H1 (cell line): ENCODE results near the gene ISL2. TPM values are rescaled to one million over a fixed set of nuclear protein-coding genes. Genes with fewer than 3 reads are reported as not detected.

ENCODE experiments used
- CTCF ChIA-PET: fragments of 300-600 bp; sonication (Branson Sonifier 250); formaldehyde crosslinking; loops from one replicate; lab custom pipeline; 2021; ENCODE audit not compliant: partially characterized antibody; lab: Charles Lee
- POLR2A ChIA-PET: fragments of 300-600 bp; sonication (Branson Sonifier 250); formaldehyde crosslinking; loops from one replicate; lab custom pipeline; 2021; ENCODE audit warnings: inconsistent platforms; ENCODE audit not compliant: partially characterized antibody; lab: Charles Lee
- DNase-seq, 2 experiments: peaks; one replicate each; pipeline versions ENCODE4 v3.0.0 to v3.0.0-alpha.2; 2010 to 2022; ENCODE audit warnings: low spot score in 2 of 2, low read depth in 1 of 2, mixed read lengths in 1 of 2
- FAIRE-seq: peaks from 2 replicates; lab custom pipeline; 2011; peaks lifted over from hg19 to GRCh38; lab: Jason Lieb, UNC
- H2AFZ ChIP-seq: 2 replicates; pipeline ENCODE4 v1.8.1; 2012; ENCODE audit warnings: low read length, inconsistent platforms
- H2AK5ac ChIP-seq: 2 replicates; pipeline ENCODE4 v1.6.1; 2013; ENCODE audit warnings: low read depth, low read length
- H2BK120ac ChIP-seq: replicated peaks from 2 replicates; pipeline ENCODE3; 2013; ENCODE audit warnings: low read depth, low read length, inconsistent platforms
- H2BK12ac ChIP-seq: 2 replicates; pipeline ENCODE4 v1.6.1; 2013; ENCODE audit warnings: low read depth, low read length
- H2BK15ac ChIP-seq: 2 replicates; pipeline ENCODE4 v1.6.1; 2013; ENCODE audit warnings: low read length
- H2BK20ac ChIP-seq: 2 replicates; pipeline ENCODE4 v1.6.1; 2013; ENCODE audit warnings: low read length
- H2BK5ac ChIP-seq: 2 replicates; pipeline ENCODE4 v1.6.1; 2013; ENCODE audit warnings: low read depth, low read length
- H3K14ac ChIP-seq: 2 replicates; pipeline ENCODE4 v1.6.1; 2013; ENCODE audit warnings: inconsistent platforms; ENCODE audit not compliant: insufficient read length
- H3K18ac ChIP-seq: 2 replicates; pipeline ENCODE4 v1.6.1; 2013; ENCODE audit warnings: low read length; ENCODE audit errors: extremely low read depth
- H3K23ac ChIP-seq: 2 replicates; pipeline ENCODE4 v1.6.1; 2013; ENCODE audit warnings: inconsistent platforms; ENCODE audit not compliant: insufficient read length
- H3K23me2 ChIP-seq: 2 replicates; pipeline ENCODE4 v1.6.1; 2013; ENCODE audit warnings: low read depth, low read length
- H3K27ac ChIP-seq: 2 replicates; pipeline ENCODE4 v1.6.1; 2011; ENCODE audit warnings: low read depth, low read length, inconsistent platforms
- H3K27me3 ChIP-seq, 4 experiments: replicated peaks in 1 of 4; 1 replicate in 1 of 4; 2 replicates in 3 of 4; pipeline versions ENCODE4 v1.6.1 to v1.8.1; 2011 to 2013; ENCODE audit warnings: low read length in 3 of 4, mild to moderate bottlenecking in 3 of 4, inconsistent platforms in 2 of 4, mixed read lengths in 2 of 4, moderate library complexity in 1 of 4; ENCODE audit not compliant: control insufficient read depth in 3 of 4, insufficient read depth in 3 of 4; ENCODE audit errors: extremely low read depth in 1 of 4
- H3K36me3 ChIP-seq, 4 experiments: 2 replicates each; pipeline versions ENCODE4 v1.6.1 to v1.8.1; 2011 to 2013; ENCODE audit warnings: mild to moderate bottlenecking in 4 of 4, low read length in 3 of 4, moderate library complexity in 2 of 4, control low read depth in 1 of 4, inconsistent platforms in 1 of 4; ENCODE audit not compliant: insufficient read depth in 4 of 4, control insufficient read depth in 2 of 4
- H3K4ac ChIP-seq: replicated peaks from 2 replicates; pipeline ENCODE3; 2013; ENCODE audit warnings: low read length, low read depth, mixed read lengths, inconsistent platforms; ENCODE audit not compliant: insufficient read length
- H3K4me1 ChIP-seq, 4 experiments: replicated peaks in 1 of 4; 1 replicate in 1 of 4; 2 replicates in 3 of 4; pipeline versions ENCODE4 v1.6.1 to v1.8.1; 2011 to 2013; ENCODE audit warnings: low read length in 3 of 4, inconsistent platforms in 2 of 4, mixed read lengths in 1 of 4; ENCODE audit not compliant: insufficient read depth in 4 of 4, control insufficient read depth in 3 of 4
- H3K4me2 ChIP-seq, 2 experiments: 2 replicates each; pipeline versions ENCODE4 v1.6.1 to v1.8.1; 2011 to 2013; ENCODE audit warnings: low read depth in 2 of 2, low read length in 2 of 2, control low read depth in 1 of 2, inconsistent platforms in 1 of 2, mild to moderate bottlenecking in 1 of 2; ENCODE audit not compliant: insufficient read depth in 1 of 2
- H3K4me3 ChIP-seq, 4 experiments: fragments of 200-600, 300-600 bp in 1 of 4; sonication (generic), shearing (Covaris generic), sonication (Bioruptor Twin) in 1 of 4; 2 replicates each; pipeline versions ENCODE4 v1.5.1 to v1.8.1; 2011 to 2016; ENCODE audit warnings: low read length in 4 of 4, low read depth in 3 of 4, control low read depth in 2 of 4, inconsistent platforms in 2 of 4, mild to moderate bottlenecking in 2 of 4, mixed read lengths in 1 of 4, moderate library complexity in 1 of 4; ENCODE audit not compliant: insufficient read depth in 2 of 4; ENCODE audit errors: extremely low read depth in 1 of 4
- H3K56ac ChIP-seq: replicated peaks from 2 replicates; pipeline ENCODE3; 2013; ENCODE audit warnings: low read depth, mild to moderate bottlenecking, mixed read lengths, low read length, inconsistent platforms; ENCODE audit not compliant: insufficient read length
- H3K79me1 ChIP-seq: 2 replicates; pipeline ENCODE4 v1.6.1; 2013; ENCODE audit warnings: low read depth, low read length, control low read depth
- H3K79me2 ChIP-seq, 2 experiments: 2 replicates each; pipeline versions ENCODE4 v1.6.1 to v1.8.1; 2012 to 2013; ENCODE audit warnings: low read length in 2 of 2, mild to moderate bottlenecking in 2 of 2, inconsistent platforms in 1 of 2; ENCODE audit not compliant: insufficient read depth in 2 of 2, control insufficient read depth in 1 of 2
- H3K9ac ChIP-seq, 4 experiments: replicated peaks in 1 of 4; 1 replicate in 1 of 4; 2 replicates in 3 of 4; pipeline versions ENCODE4 v1.6.1 to v1.8.1; 2011 to 2013; ENCODE audit warnings: low read depth in 3 of 4, low read length in 3 of 4, control low read depth in 2 of 4, mild to moderate bottlenecking in 2 of 4, moderate library complexity in 2 of 4, inconsistent platforms in 1 of 4; ENCODE audit errors: extremely low read depth in 1 of 4
- H3K9me3 ChIP-seq, 2 experiments: 2 replicates each; pipeline versions ENCODE4 v1.6.1 to v1.8.1; 2012 to 2013; ENCODE audit warnings: mild to moderate bottlenecking in 2 of 2, moderate library complexity in 2 of 2, control low read depth in 1 of 2, inconsistent platforms in 1 of 2, low read depth in 1 of 2, low read length in 1 of 2, mixed read lengths in 1 of 2; ENCODE audit not compliant: insufficient read depth in 2 of 2
- H4K20me1 ChIP-seq, 2 experiments: replicated peaks in 1 of 2; 2 replicates each; pipeline versions ENCODE3 to v1.8.1; 2011 to 2013; ENCODE audit warnings: inconsistent platforms in 2 of 2, low read length in 2 of 2, mild to moderate bottlenecking in 1 of 2; ENCODE audit not compliant: insufficient read depth in 2 of 2, control insufficient read depth in 1 of 2
- H4K5ac ChIP-seq: 2 replicates; pipeline ENCODE4 v1.6.1; 2013; ENCODE audit warnings: low read length, low read depth, mixed read lengths, inconsistent platforms; ENCODE audit not compliant: insufficient read length
- H4K8ac ChIP-seq: 2 replicates; pipeline ENCODE4 v1.8.0; 2013; ENCODE audit warnings: mild to moderate bottlenecking, moderate library complexity, low read length, inconsistent platforms; ENCODE audit not compliant: insufficient read depth; ENCODE audit errors: extremely low read depth
- H4K91ac ChIP-seq: replicated peaks from 2 replicates; pipeline ENCODE3; 2013; ENCODE audit warnings: low read length, mixed read lengths, inconsistent platforms; ENCODE audit not compliant: insufficient read length
- BACH1 ChIP-seq: IDR thresholded peaks from 2 replicates; pipeline ENCODE4 v1.6.1; 2012; ENCODE audit warnings: low read length, improper control_type of control experiment
- CHD2 ChIP-seq: IDR thresholded peaks from 2 replicates; pipeline ENCODE4 v1.6.1; 2012; ENCODE audit warnings: low read length, improper control_type of control experiment
- PHF8 ChIP-seq: fragments of 200-600 bp; sonication (generic); conservative IDR thresholded peaks from 2 replicates; pipeline ENCODE4 v1.7.1; 2012; ENCODE audit warnings: low read depth, mild to moderate bottlenecking, inconsistent platforms, low read length, moderate library complexity
- POLR2AphosphoS5 ChIP-seq: IDR thresholded peaks from 2 replicates; pipeline ENCODE4 v1.6.1; 2011; ENCODE audit warnings: low read depth, low read length
- SP2 ChIP-seq: IDR thresholded peaks from 2 replicates; pipeline ENCODE4 v1.6.1; 2012; ENCODE audit warnings: mild to moderate bottlenecking, low read length, inconsistent platforms
- TAF1 ChIP-seq: IDR thresholded peaks from 2 replicates; pipeline ENCODE4 v1.6.1; 2011; ENCODE audit warnings: mild to moderate bottlenecking, low read depth, low read length
- TAF7 ChIP-seq: optimal IDR thresholded peaks from 2 replicates; pipeline ENCODE3; 2011; ENCODE audit warnings: low read depth, mild to moderate bottlenecking, inconsistent platforms, low read length, moderate library complexity, borderline replicate concordance
- TBP ChIP-seq: IDR thresholded peaks from 2 replicates; pipeline ENCODE4 v1.6.1; 2011; ENCODE audit warnings: low read depth, low read length, improper control_type of control experiment
- YY1 ChIP-seq: IDR thresholded peaks from 2 replicates; pipeline ENCODE4 v1.6.1; 2011; ENCODE audit warnings: low read depth, mild to moderate bottlenecking, low read length
- WGBS, 2 experiments: shearing (Covaris generic) in 1 of 2; methylation state at CpG; one replicate each; pipeline versions ENCODE4 v1.1.6 to v1.1.7; 2013 to 2015; ENCODE audit warnings: low lambda C conversion rate in 2 of 2, mixed read lengths in 2 of 2, inconsistent platforms in 1 of 2, low coverage in 1 of 2, missing lambda C conversion rate in 1 of 2; ENCODE audit not compliant: insufficient replicate concordance in 2 of 2, insufficient coverage in 1 of 2, insufficient read length in 1 of 2; ENCODE audit errors: extremely low coverage in 1 of 2, missing lambda C conversion rate in 1 of 2; 5-methylcytosine and 5-hydroxymethylcytosine counted together
- polyA plus RNA-seq, 7 experiments: library from polyadenylated mRNA; depleted of rRNA in 3 of 7; stranded (reverse) in 5 of 7; unstranded in 2 of 7; fragments of >200 nt in 5 of 7; fragments of 200-250 nt in 2 of 7; gene quantifications; 1 replicate in 5 of 7; 2 replicates in 1 of 7; 4 replicates in 1 of 7; pipeline versions ENCODE4 v1.2.1 to v1.2.3, GENCODE V29; 2011 to 2013; ENCODE audit warnings: missing spikeins in 2 of 7, mixed read lengths in 2 of 7
- total RNA-seq: library from RNA; stranded (reverse); fragmentation: NEBNext Ultra II Directional; extraction: Animal tissue kit (Norgen Biotek cat#: 25700); gene quantifications from 2 replicates; pipeline ENCODE4 v1.2.1, GENCODE V29; 2021
- TF ChIP-seq, protein P1 (sequence below), 3 experiments: IDR thresholded peaks; 1 replicate in 2 of 3; 2 replicates in 1 of 3; pipeline versions ENCODE4 v1.5.1 to v1.6.1; 2011; ENCODE audit warnings: low read length in 3 of 3, mild to moderate bottlenecking in 3 of 3, inconsistent platforms in 2 of 3, low read depth in 1 of 3, moderate library complexity in 1 of 3; ENCODE audit not compliant: insufficient read depth in 1 of 3; ENCODE audit errors: control extremely low read depth in 1 of 3
- TF ChIP-seq, protein P2 (sequence below): IDR thresholded peaks from 2 replicates; pipeline ENCODE4 v1.6.1; 2012; ENCODE audit warnings: low read length, inconsistent platforms

The ISL2 gene
- total and polyA plus RNA-seq, 2 of the 8 experiments (the other 6 are each of a cell fraction or from before 2014, with no cell fraction given) = 0.32 to 0.99 TPM

DNA sequence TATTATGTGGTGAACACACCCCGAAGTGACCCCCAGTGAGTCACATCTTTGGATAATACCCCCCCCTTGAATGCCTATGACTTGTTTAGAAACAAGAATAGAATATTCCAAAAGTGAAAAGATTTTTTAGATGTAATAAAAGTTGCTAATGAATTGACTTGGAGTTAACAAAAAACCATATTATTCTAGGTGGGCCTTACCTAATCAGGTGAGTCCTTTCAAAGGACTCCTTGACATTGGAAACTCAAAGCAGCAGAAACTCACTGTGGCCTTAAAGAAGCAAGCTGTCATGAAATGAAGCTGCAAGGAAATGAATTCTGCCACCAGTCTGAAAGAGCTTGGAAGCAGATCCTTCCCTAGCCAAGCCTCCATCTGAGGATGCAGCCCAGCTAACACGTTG, 10.9 kb upstream of the ISL2 start:
- no peaks in the 10 kb centered on the region for H3K79me2 ChIP-seq
- no peak overlapping the region for H2AFZ ChIP-seq
- H3K79me1 ChIP-seq = no peaks in the 10 kb centered on the region
- H3K9ac ChIP-seq = no peak overlapping the region
- FAIRE-seq (no peak), DNase-seq (no peak)
- ChIA-PET CTCF (interaction anchor here (6.3 kb wide), 1 partner anchor 91 kb away, joined by 55 read pairs; no protein-coding TSS in a partner anchor), POLR2A (no interaction called here)
- H3K56ac ChIP-seq = no peak overlapping the region
- no peak overlapping the region for H2BK120ac ChIP-seq
- H3K23me2 ChIP-seq = no peaks in the 10 kb centered on the region
- no peak overlapping the region for H2BK12ac ChIP-seq
- no peak overlapping the region for H4K8ac ChIP-seq
- peaks cover 0 to 3% (median 0%) of the 10 kb centered on the region in 4 experiments; a peak in 2 of 7 replicates for H3K4me1 ChIP-seq
- WGBS, 2 experiments = 86% methylated on average over 2 of the region's 2 CpGs; no CpG with 5 or more reads in 1 of the 2 experiments
- no peak overlapping the region for H2BK20ac ChIP-seq
- no peak overlapping the region for H3K4me3 ChIP-seq
- H3K14ac ChIP-seq = no peak overlapping the region
- no peak overlapping the region for H4K5ac ChIP-seq
- H4K91ac ChIP-seq = no peak overlapping the region
- H2BK5ac ChIP-seq = no peak overlapping the region
- H4K20me1 ChIP-seq = no peaks in the 10 kb centered on the region
- no peaks in the 10 kb centered on the region; a peak in 1 of 7 replicates for H3K27me3 ChIP-seq
- H3K36me3 ChIP-seq = no peaks in the 10 kb centered on the region
- no peak overlapping the region for H3K4me2 ChIP-seq
- no peak overlapping the region for H3K18ac ChIP-seq
- H3K9me3 ChIP-seq = no peaks in the 10 kb centered on the region
- H3K4ac ChIP-seq = no peak overlapping the region
- H2AK5ac ChIP-seq = no peak overlapping the region
- no peak overlapping the region for H2BK15ac ChIP-seq
- no peak overlapping the region for H3K27ac ChIP-seq
- H3K23ac ChIP-seq = no peak overlapping the region
- TF ChIP-seq POLR2AphosphoS5 (no peak), PHF8 (no peak), TBP (no peak), TAF7 (no peak), TAF1 (no peak), SP2 (no peak), CHD2 (no peak), YY1 (no peak), BACH1 (no peak)
- TF ChIP-seq, protein P1, sequence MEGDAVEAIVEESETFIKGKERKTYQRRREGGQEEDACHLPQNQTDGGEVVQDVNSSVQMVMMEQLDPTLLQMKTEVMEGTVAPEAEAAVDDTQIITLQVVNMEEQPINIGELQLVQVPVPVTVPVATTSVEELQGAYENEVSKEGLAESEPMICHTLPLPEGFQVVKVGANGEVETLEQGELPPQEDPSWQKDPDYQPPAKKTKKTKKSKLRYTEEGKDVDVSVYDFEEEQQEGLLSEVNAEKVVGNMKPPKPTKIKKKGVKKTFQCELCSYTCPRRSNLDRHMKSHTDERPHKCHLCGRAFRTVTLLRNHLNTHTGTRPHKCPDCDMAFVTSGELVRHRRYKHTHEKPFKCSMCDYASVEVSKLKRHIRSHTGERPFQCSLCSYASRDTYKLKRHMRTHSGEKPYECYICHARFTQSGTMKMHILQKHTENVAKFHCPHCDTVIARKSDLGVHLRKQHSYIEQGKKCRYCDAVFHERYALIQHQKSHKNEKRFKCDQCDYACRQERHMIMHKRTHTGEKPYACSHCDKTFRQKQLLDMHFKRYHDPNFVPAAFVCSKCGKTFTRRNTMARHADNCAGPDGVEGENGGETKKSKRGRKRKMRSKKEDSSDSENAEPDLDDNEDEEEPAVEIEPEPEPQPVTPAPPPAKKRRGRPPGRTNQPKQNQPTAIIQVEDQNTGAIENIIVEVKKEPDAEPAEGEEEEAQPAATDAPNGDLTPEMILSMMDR (IDR thresholded peaks at IDR 0.05; ENCODE audit: control extremely low read depth in 1 of 3, insufficient read depth in 1 of 3, low read depth in 1 of 3, low read length in 3 of 3) = no peak
- TF ChIP-seq, protein P2, sequence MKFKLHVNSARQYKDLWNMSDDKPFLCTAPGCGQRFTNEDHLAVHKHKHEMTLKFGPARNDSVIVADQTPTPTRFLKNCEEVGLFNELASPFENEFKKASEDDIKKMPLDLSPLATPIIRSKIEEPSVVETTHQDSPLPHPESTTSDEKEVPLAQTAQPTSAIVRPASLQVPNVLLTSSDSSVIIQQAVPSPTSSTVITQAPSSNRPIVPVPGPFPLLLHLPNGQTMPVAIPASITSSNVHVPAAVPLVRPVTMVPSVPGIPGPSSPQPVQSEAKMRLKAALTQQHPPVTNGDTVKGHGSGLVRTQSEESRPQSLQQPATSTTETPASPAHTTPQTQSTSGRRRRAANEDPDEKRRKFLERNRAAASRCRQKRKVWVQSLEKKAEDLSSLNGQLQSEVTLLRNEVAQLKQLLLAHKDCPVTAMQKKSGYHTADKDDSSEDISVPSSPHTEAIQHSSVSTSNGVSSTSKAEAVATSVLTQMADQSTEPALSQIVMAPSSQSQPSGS = no peak
